IPS DF 4.7 (cell line): ENCODE results near the gene CCNL2.
"Not testable (repeated sequence)": the region's sequence is repeated elsewhere in the genome, so short reads cannot be mapped to it uniquely, and the experiment has no call there.

Source experiments
- DNase-seq: peaks from one replicate; pipeline ENCODE4 v3.0.0-alpha.2; 2013; ENCODE audit warnings: low spot score; ENCODE audit errors: extremely low read depth

Gene CCNL2

DNA sequence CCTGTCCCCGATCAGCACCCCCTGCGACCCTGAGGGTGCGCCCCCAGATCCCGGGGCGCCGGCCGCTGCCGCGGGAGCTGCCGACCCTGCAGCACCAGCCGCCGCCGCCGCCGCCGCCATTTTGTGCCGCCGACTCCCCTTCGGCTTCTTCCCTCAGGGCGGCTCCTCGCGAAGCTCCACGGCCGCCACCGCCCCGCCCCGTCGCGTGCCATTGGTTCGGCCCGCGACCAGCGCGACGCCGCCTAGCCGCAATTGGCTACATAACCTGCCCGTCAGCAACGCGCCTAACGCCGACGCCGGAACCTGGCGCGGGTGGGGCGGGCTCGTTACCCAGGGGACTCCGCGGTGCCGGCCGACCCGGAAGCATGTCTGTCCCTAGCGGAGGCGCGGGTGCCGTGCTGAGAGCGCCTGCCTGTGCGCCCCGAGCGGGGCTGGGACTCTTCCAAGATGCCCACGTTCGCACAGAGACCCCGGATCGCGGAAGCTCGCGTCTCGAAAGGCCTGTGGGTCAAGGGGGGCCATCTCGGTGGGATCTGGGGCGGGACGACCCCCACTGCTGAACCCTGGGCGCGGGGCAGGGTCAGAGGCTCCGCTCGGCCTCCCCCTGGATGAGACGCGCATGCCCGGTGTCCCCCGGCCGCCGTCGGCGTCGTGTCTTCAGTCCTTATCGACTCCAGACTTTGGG is at the start of gene CCNL2:
CCNL2 (minus strand) TSS at position 149 of the 685 bp plus-strand sequence; CDS start at position 120, 29 bp downstream.
- DNase-seq: peak; percentile 85

DNA sequence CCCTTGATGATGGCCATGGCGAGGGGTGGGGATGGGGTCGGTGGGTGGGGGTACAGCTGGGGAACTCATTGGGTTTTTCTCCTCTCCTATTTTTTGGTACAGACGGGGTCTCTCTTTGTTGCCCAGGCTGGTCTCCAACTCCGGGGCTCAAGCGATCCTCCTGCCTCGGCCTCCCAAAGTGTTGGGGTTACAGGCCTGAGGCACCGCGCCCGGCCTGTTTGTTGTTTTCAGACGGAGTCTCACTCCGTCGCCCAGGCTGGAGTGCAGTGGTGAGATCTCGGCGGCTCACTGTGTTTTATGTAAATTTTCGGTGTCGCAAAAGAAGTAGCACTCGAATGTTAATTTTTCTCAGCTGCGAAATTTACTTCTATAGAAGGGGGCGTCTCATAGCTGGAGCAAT is 47.5 kb upstream of the CCNL2 start:
- not testable (repeated sequence) for DNase-seq

DNA sequence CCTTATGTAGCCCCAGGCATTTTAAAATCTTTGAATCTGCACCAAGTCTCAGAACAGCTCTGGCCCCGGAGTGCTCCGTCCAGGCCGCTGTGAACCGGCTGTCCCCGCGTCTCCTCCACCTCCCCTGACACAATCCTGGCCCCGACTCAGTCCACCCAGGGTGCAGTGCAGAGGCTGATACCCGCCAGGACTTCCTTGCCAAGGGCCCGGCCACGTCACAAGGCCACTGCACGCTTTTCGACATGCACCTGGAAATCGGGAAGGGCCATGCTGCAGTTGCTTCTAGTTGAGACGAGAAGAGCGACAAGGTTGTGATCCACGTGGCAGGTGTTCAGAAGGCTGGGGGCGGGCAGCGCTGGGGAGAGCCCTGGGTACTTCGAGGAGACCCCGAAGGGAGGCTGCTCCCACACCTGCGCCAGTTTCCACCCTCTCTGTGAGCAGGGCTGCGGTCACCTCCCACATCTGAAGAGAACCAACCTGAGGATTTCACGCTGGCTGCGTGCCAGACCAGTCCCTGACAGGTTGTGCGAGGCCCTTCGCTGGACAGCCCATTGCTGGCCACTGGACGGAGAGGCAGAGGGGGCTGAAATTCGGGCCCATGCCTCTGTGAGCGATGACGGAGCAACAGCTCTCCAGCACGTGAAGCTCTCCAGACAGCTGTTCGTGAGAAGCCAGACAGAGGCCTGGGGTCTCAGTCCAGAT is 43.1 kb upstream of the CCNL2 start:
- no peak for DNase-seq

DNA sequence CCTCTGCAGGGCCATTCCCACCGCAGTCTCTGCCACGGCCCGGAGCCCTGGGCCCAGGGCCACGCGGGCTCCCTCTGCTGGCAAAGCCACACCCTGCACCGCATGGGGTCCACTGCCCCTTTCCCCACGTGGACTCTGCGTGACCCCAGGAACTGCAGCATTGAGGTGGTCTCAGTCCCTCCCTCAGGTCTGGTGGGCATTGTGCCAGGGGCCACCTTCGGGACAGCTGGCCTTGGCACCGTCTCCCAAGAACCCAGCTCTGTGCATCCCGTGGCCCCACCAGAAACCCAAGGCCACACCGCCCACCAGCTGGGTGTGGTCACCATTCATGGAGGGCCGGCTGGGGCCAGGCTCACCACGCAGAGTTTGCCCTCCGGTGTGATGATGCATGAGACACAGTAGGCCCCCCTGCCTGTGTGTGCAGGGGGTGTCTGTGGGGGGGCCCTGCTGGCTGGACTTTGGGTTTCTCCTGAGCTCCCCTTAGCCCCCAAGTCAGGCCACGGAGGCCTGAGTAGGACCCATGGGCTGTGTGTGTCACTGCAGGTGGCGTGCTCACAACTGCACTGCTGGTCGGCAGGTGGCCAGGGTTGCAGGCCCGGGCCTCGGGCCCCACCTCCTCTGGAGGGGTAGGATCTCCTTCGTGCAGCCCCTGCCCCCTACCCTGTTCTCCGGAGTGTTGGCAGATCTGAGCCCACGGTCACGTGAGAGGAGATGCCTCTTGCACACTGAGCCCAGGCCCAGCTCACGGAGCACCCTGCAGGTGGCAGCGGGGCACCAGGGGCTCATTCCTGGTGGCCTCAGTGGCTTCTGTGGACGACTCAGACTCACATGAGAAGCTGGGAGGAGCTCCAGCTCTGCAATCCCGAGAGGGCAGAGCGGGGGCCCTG is 42.1 kb upstream of the CCNL2 start:
- DNase-seq: no peak

GRCh38 chr1:1440262-1441001 is 41.3 kb upstream of the CCNL2 start:
- no peak for DNase-seq

- DNase-seq: no peak
Observed at GRCh38 chr1:1439546-1440261, 40.6 kb upstream of the CCNL2 start.

- no peak for DNase-seq
Observed at GRCh38 chr1:1438531-1439381, 39.6 kb upstream of the CCNL2 start.

GRCh38 chr1:1437904-1438376 is 38.8 kb upstream of the CCNL2 start:
- DNase-seq: no peak

DNA sequence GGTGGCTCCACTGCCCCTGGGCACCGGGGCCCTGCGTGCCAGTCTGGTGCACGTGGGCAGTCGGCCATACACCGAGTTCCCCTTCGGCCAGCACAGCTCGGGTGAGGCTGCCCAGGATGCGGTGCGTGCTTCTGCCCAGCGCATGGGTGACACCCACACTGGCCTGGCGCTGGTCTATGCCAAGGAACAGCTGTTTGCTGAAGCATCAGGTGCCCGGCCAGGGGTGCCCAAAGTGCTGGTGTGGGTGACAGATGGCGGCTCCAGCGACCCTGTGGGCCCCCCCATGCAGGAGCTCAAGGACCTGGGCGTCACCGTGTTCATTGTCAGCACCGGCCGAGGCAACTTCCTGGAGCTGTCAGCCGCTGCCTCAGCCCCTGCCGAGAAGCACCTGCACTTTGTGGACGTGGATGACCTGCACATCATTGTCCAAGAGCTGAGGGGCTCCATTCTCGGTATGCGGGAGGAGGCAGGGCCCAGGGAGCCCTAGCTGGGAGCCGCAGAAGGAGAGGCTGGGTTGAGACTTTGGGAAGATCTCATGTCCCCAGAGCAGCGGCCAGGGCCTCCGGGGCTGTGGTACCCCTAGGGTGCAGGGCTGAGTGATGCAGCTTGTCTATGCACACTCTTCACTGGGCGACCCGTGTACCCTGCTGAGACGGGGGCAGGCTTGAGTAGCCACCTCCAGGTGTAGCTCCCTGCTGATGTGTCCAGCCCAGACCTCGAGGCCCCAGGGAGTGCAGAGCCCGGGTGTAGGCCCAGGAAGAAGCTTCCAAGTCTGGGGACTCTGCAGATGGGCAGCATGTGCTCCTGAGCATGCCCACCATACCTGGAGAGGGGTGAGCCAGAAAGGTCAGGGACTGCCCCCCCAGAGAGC is 38.1 kb upstream of the CCNL2 start:
- DNase-seq: no peak

- no peak for DNase-seq
Observed at GRCh38 chr1:1436630-1437032, 37.5 kb upstream of the CCNL2 start.

- no peak for DNase-seq
Observed at GRCh38 chr1:1435911-1436629, 36.9 kb upstream of the CCNL2 start.

GRCh38 chr1:1435106-1435903 is 36.2 kb upstream of the CCNL2 start, which contains the start of gene VWA1:
Gene VWA1, plus strand, starts transcription at chr1:1435690. Its CDS starts 59 bp downstream, at chr1:1435749.
- no peak for DNase-seq

- no peak for DNase-seq
Observed at GRCh38 chr1:1434824-1435105, 35.6 kb upstream of the CCNL2 start.

DNA sequence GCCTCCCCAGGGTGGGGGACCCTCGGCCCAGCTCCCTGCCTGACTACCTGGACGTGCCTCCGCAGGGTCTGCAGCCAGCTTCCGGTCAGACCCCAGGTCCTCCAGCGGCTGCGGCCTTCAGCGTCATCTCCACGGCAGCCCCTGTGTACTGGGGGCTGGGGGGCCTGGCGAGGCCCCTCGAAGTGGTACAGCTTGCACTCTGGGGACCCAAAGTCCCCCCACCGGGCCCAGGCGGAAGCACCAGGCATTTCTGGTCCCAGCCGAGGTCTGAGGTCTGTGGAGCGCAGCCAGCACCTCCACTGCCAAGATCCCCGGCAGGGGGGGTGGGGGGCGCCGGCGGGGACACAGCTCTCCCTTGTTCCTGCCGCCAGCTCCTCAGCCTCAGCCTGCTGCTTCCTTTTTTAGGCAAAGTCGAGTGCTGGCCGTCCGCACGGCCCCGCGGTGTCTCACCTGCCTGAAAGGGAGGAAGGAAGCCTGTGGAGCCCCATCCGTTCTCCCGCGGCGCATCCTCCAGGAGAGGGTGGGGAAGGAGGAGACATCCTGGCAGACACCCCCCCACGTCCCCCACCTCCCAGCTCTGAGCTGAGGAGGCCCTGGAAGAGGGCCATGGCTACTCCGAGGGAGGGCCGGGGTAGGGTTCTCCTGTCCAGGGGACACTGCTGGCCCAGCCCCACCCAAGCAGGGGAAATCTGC is 35.1 kb upstream of the CCNL2 start:
- DNase-seq: no peak

DNA sequence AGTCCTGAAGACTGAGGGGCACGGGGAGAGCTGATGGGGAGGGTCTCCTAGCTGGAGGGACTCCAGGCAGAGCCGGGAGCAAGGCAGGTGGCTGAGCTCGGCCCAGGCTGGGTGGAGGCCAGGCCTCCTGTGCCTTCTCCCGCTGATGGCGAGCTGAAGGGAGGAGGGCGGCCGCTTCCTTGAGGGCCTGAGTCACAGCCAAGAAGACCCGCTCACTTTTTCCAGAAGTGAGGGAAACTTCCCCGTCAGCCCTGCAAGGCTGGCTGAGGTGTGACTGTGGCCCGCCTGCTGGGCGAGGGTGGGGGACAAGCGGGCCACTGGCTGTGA is 34.6 kb upstream of the CCNL2 start:
- no peak for DNase-seq

DNA sequence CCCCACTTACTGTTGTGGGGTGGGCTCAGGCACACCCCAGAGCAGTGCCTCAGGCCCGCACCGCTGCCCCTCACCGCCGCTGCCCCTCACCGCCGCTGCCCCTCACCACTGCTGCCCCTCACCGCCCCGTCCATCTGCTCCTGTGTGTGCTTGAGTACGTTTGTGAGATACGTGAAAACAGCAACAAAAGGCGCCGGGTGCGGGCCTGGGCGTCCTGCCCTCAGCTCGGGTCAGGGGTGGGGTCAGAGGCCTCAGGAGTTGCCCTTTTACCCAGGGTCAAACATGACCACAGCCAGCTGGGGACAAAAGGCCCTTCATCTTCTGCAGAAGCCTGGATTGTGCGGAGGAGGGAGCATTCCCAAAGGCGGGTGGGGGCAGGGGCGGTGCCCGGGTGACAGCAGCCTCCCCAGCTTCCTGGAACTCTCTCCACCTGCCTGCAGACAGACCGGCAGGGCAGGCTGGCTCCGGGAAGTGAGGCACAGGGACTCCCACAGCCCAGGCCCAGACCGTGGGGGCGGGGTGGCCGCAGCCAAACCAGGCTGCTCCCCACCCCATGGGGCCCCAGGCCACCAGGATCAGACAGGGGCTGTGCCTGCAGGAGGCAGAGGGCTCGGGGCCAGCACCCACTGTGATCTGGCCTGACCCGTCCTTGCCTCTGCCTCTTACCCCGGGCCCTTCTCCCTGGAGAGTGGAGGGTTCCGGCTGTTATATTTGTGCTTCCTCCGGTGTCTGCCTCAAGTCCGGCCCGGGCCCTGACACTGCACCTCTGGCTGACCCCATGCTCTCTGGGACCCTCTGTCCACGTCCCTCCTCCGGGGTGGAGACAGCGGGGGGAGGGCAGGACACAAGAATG is 34.0 kb upstream of the CCNL2 start:
- DNase-seq: no peak
